IMR-90 (cell line): Measurements from ENCODE around the gene BCAS3. TPM values are rescaled to one million over a fixed set of nuclear protein-coding genes. Genes with fewer than 3 reads are reported as not detected.
A peak's percentile ranks its signal among the peaks of the same experiment; 100 is the strongest.

Experiments
- ATAC-seq: fragments of 200-7000 bp; cut with Tn5 transposase; 2 replicates; pipeline ENCODE4 v1.9.1; 2020; ENCODE audit warnings: low read depth, mild to moderate bottlenecking, moderate library complexity
- BruUV-seq: library from RNA; stranded (reverse); fragments of 400-500 nt; replicated peaks from 2 replicates; lab custom pipeline; 2021; lab: Mats Ljungman, UMichigan
- CTCF ChIA-PET: fragments of 300-600 bp; formaldehyde crosslinking; extraction: SDS; loops from one replicate; lab custom pipeline; 2021; ENCODE audit warnings: antibody characterized with exemption; lab: Yijun Ruan, JAX
- POLR2A ChIA-PET: fragments of 300-600 bp; sonication (Branson Sonifier 250); formaldehyde crosslinking; loops from one replicate; lab custom pipeline; 2022; ENCODE audit warnings: antibody characterized with exemption; ENCODE audit not compliant: unreplicated experiment; lab: Charles Lee
- DNase-seq: peaks from one replicate; pipeline ENCODE4 v3.0.0; 2013
- H2AFZ ChIP-seq: replicated peaks from 2 replicates; pipeline ENCODE3; 2013; ENCODE audit warnings: low read length, mild to moderate bottlenecking; ENCODE audit not compliant: poor library complexity
- H2AK5ac ChIP-seq: 2 replicates; pipeline ENCODE4 v1.6.1; 2013; ENCODE audit warnings: low read depth, low read length, inconsistent platforms
- H2AK9ac ChIP-seq: replicated peaks from 2 replicates; pipeline ENCODE3; 2013; ENCODE audit warnings: mild to moderate bottlenecking, low read depth, low read length, moderate library complexity; ENCODE audit not compliant: poor library complexity
- H2BK120ac ChIP-seq: 2 replicates; pipeline ENCODE4 v1.6.1; 2013; ENCODE audit warnings: low read depth, low read length, inconsistent platforms
- H2BK15ac ChIP-seq: 3 replicates; pipeline ENCODE4 v1.6.1; 2013; ENCODE audit warnings: low read depth, low read length, inconsistent platforms
- H2BK20ac ChIP-seq: 2 replicates; pipeline ENCODE4 v1.6.1; 2013; ENCODE audit warnings: low read depth, mild to moderate bottlenecking, inconsistent platforms, low read length, moderate library complexity
- H2BK5ac ChIP-seq: 2 replicates; pipeline ENCODE4 v1.6.1; 2013; ENCODE audit warnings: mild to moderate bottlenecking, low read depth, low read length, inconsistent platforms; ENCODE audit not compliant: poor library complexity, severe bottlenecking
- H3K14ac ChIP-seq: replicated peaks from 2 replicates; pipeline ENCODE4 v1.6.1; 2013; ENCODE audit warnings: low read depth, low read length, inconsistent platforms
- H3K18ac ChIP-seq: 2 replicates; pipeline ENCODE4 v1.6.1; 2013; ENCODE audit warnings: low read depth, low read length, control low read depth
- H3K23ac ChIP-seq: 2 replicates; pipeline ENCODE4 v1.6.1; 2013; ENCODE audit warnings: low read depth, low read length, inconsistent platforms
- H3K27ac ChIP-seq: 2 replicates; pipeline ENCODE4 v1.5.1; 2013; ENCODE audit warnings: mild to moderate bottlenecking, control low read depth, low read length; ENCODE audit not compliant: insufficient read depth
- H3K27me3 ChIP-seq: 2 replicates; pipeline ENCODE4 v1.6.1; 2013; ENCODE audit warnings: low read length; ENCODE audit not compliant: control insufficient read depth, insufficient read depth
- H3K36me3 ChIP-seq: 2 replicates; pipeline ENCODE4 v1.6.1; 2013; ENCODE audit warnings: low read length, mixed read lengths; ENCODE audit not compliant: control insufficient read depth, insufficient read depth
- H3K4ac ChIP-seq: 2 replicates; pipeline ENCODE4 v1.6.1; 2013; ENCODE audit warnings: low read depth, low read length, inconsistent platforms
- H3K4me1 ChIP-seq: 2 replicates; pipeline ENCODE4 v1.6.1; 2013; ENCODE audit warnings: low read length, mixed read lengths; ENCODE audit not compliant: control insufficient read depth, insufficient read depth
- H3K4me2 ChIP-seq: 2 replicates; pipeline ENCODE4 v1.6.1; 2013; ENCODE audit warnings: low read depth, mild to moderate bottlenecking, control low read depth, low read length, moderate library complexity
- H3K4me3 ChIP-seq: 2 replicates; pipeline ENCODE4 v1.5.1; 2013; ENCODE audit warnings: low read depth, mild to moderate bottlenecking, control low read depth, low read length, moderate library complexity; ENCODE audit not compliant: insufficient read depth
- H3K56ac ChIP-seq: 2 replicates; pipeline ENCODE4 v1.6.1; 2013; ENCODE audit warnings: low read length, inconsistent platforms; ENCODE audit not compliant: insufficient read depth; ENCODE audit errors: extremely low read depth
- H3K79me1 ChIP-seq, 2 experiments: 2 replicates each; pipeline ENCODE4 v1.6.1; 2013; ENCODE audit warnings: low read length in 2 of 2, inconsistent platforms in 1 of 2, low read depth in 1 of 2
- H3K9ac ChIP-seq: 2 replicates; pipeline ENCODE4 v1.6.1; 2013; ENCODE audit warnings: low read depth, low read length, control low read depth
- H3K9me1 ChIP-seq: 2 replicates; pipeline ENCODE4 v1.6.1; 2013; ENCODE audit warnings: low read length, inconsistent platforms; ENCODE audit not compliant: insufficient read depth
- H3K9me3 ChIP-seq: 2 replicates; pipeline ENCODE4 v1.6.1; 2013; ENCODE audit warnings: low read length; ENCODE audit not compliant: control insufficient read depth, insufficient read depth
- H4K20me1 ChIP-seq: 2 replicates; pipeline ENCODE4 v1.6.1; 2013; ENCODE audit warnings: low read length, inconsistent platforms; ENCODE audit not compliant: insufficient read depth
- H4K5ac ChIP-seq: 2 replicates; pipeline ENCODE4 v1.6.1; 2013; ENCODE audit warnings: mild to moderate bottlenecking, low read depth, low read length, control low read depth
- H4K8ac ChIP-seq, 2 experiments: 2 replicates each; pipeline ENCODE4 v1.6.1; 2013; ENCODE audit warnings: low read depth in 2 of 2, low read length in 2 of 2, control low read depth in 1 of 2, inconsistent platforms in 1 of 2
- H4K91ac ChIP-seq: 2 replicates; pipeline ENCODE4 v1.6.1; 2013; ENCODE audit warnings: low read depth, low read length, inconsistent platforms; ENCODE audit not compliant: insufficient read depth
- BHLHE40 ChIP-seq: fragments of 150-350 bp; IDR thresholded peaks from 2 replicates; pipeline ENCODE4 v1.6.1; 2016; ENCODE audit warnings: mild to moderate bottlenecking, low read depth, low read length
- CEBPB ChIP-seq: IDR thresholded peaks from 2 replicates; pipeline ENCODE4 v1.6.1; 2012; ENCODE audit warnings: low read depth, low read length, improper control_type of control experiment
- CHD1 ChIP-seq: IDR thresholded peaks from 2 replicates; pipeline ENCODE4 v1.6.1; 2012; ENCODE audit warnings: low read depth, low read length, improper control_type of control experiment
- CTCF ChIP-seq: conservative IDR thresholded peaks from 2 replicates; pipeline ENCODE4 v1.5.1; 2012; ENCODE audit warnings: mild to moderate bottlenecking, low read depth, low read length, improper control_type of control experiment
- ELK1 ChIP-seq: fragments of 150-350 bp; IDR thresholded peaks from 2 replicates; pipeline ENCODE4 v1.6.1; 2016; ENCODE audit warnings: low read depth, mild to moderate bottlenecking, low read length, moderate library complexity, borderline replicate concordance
- FOS ChIP-seq: fragments of 150-350 bp; IDR thresholded peaks from 2 replicates; pipeline ENCODE4 v1.6.1; 2016; ENCODE audit warnings: low read depth, low read length
- MAFK ChIP-seq: IDR thresholded peaks from 2 replicates; pipeline ENCODE4 v1.6.1; 2012; ENCODE audit warnings: low read depth, low read length, improper control_type of control experiment
- MAZ ChIP-seq: IDR thresholded peaks from 2 replicates; pipeline ENCODE4 v1.6.1; 2012; ENCODE audit warnings: low read depth, mild to moderate bottlenecking, low read length, improper control_type of control experiment, moderate library complexity, borderline replicate concordance
- MXI1 ChIP-seq: IDR thresholded peaks from 2 replicates; pipeline ENCODE4 v1.6.1; 2012; ENCODE audit warnings: low read depth, mild to moderate bottlenecking, low read length, moderate library complexity, borderline replicate concordance
- NFE2L2 ChIP-seq: fragments of 150-350 bp; IDR thresholded peaks from 2 replicates; pipeline ENCODE4 v1.6.1; 2016; ENCODE audit warnings: low read depth, mild to moderate bottlenecking, low read length
- POLR2A ChIP-seq: IDR thresholded peaks from 2 replicates; pipeline ENCODE4 v1.6.1; 2012; ENCODE audit warnings: mild to moderate bottlenecking, low read depth, low read length
- RAD21 ChIP-seq: IDR thresholded peaks from 2 replicates; pipeline ENCODE4 v1.6.1; 2012; ENCODE audit warnings: low read length, improper control_type of control experiment
- RCOR1 ChIP-seq: IDR thresholded peaks from 2 replicates; pipeline ENCODE4 v1.6.1; 2012; ENCODE audit warnings: mild to moderate bottlenecking, low read length, improper control_type of control experiment; ENCODE audit not compliant: insufficient replicate concordance
- RFX5 ChIP-seq: IDR thresholded peaks from 2 replicates; pipeline ENCODE4 v1.8.0; 2012; ENCODE audit warnings: low read depth, mild to moderate bottlenecking, low read length, moderate library complexity
- SMC3 ChIP-seq: fragments of 150-350 bp; IDR thresholded peaks from 2 replicates; pipeline ENCODE4 v1.6.1; 2016; ENCODE audit warnings: low read depth, mild to moderate bottlenecking, antibody characterized with exemption, low read length, moderate library complexity
- USF2 ChIP-seq: fragments of 150-350 bp; IDR thresholded peaks from 2 replicates; pipeline ENCODE4 v1.6.1; 2017; ENCODE audit warnings: mild to moderate bottlenecking, antibody characterized with exemption, low read length, low read depth
- WGBS, 2 experiments: methylation state at CpG; one replicate each; pipeline versions ENCODE4 v1.1.5 to v1.1.7; 2013; ENCODE audit warnings: missing lambda C conversion rate in 2 of 2; ENCODE audit not compliant: insufficient read length in 1 of 2; ENCODE audit errors: extremely low coverage in 2 of 2; 5-methylcytosine and 5-hydroxymethylcytosine counted together
- dilution Hi-C: fragments of 300-500 bp; cut with HindIII; formaldehyde crosslinking; loops from one replicate; pipeline ENCODE4 v1.14.3; 2018; ENCODE audit warnings: low sequenced_read_pairs; ENCODE audit not compliant: unreplicated experiment
- in situ Hi-C: fragments of 300-500 bp; cut with MboI; formaldehyde crosslinking; loops from 3 replicates; pipeline ENCODE4 v1.14.3; 2019; ENCODE audit warnings: low sequenced_read_pairs, inconsistent platforms, mixed read lengths
- intact Hi-C: fragments of 100-400 bp; cut with micrococcal nuclease; formaldehyde crosslinking; loops from 2 replicates; pipeline ENCODE4 v1.10.0; 2022
- polyA plus RNA-seq, 3 experiments: library from polyadenylated mRNA; depleted of rRNA; stranded (reverse); fragments of >200 nt; gene quantifications; 2 replicates each; pipeline ENCODE4 v1.2.3, GENCODE V29; 2012; ENCODE audit warnings: low replicate concordance in 1 of 3
- total RNA-seq: library from RNA; depleted of rRNA; stranded (reverse); fragments of >200 nt; gene quantifications from 2 replicates; pipeline ENCODE4 v1.2.3, GENCODE V29; 2012

BCAS3 gene
- total and polyA plus RNA-seq, 2 of the 4 experiments (the other 2 are of a cell fraction) = 6.3 to 27.1 TPM

DNA sequence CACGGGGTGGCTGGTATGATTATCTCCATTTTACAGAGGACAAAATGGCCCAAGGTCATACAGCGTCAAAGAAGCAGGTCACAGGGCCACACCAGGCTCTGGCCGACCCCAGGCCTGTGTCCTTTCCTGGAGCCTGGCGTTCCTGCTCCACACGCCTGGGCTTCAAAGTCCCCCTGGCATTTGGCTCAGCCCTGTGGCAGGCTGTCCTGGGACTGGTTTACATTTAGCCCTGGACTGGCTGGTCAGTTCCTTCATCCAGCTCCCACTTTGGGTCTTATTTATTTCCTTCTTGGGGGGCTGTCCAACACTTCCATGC lies 737.2 kb downstream of the BCAS3 start:
- H3K27ac ChIP-seq = no peak overlapping the region
- H2BK120ac ChIP-seq = no peak overlapping the region
- in situ Hi-C loops = no loop called here
- no peak overlapping the region for H4K5ac ChIP-seq
- dilution Hi-C loops = no loop called here
- H4K8ac ChIP-seq = peak overlapping the region in 1 of 2 experiments; percentile 19; a peak in 1 of 4 replicates
- no peak overlapping the region for H3K56ac ChIP-seq
- ChIA-PET CTCF (no interaction called here), POLR2A (interaction anchor here (0.6 kb wide), 1 partner anchor 166 kb away, joined by 14 read pairs; no protein-coding TSS in a partner anchor)
- H3K79me1 ChIP-seq = peaks cover 9 to 44% of the 10 kb centered on the region in 2 experiments; a peak in 3 of 4 replicates
- no peaks in the 10 kb centered on the region; the same call in 1 of the 2 replicates for H3K9me1 ChIP-seq
- no peaks in the 10 kb centered on the region for H3K36me3 ChIP-seq
- H3K9ac ChIP-seq = no peak overlapping the region
- no peak for DNase-seq
- no peak for ATAC-seq
- H3K4me2 ChIP-seq = no peak overlapping the region
- H3K27me3 ChIP-seq = peaks cover 3% of the 10 kb centered on the region; the same call in 1 of the 2 replicates
- no peak overlapping the region for H2BK15ac ChIP-seq
- no peak overlapping the region for H2BK20ac ChIP-seq
- WGBS, 2 experiments = 69% methylated on average over 5 of the region's 5 CpGs; no CpG with 5 or more reads in 1 of the 2 experiments
- H2BK5ac ChIP-seq = no peak overlapping the region
- H4K20me1 ChIP-seq = peaks cover 5% of the 10 kb centered on the region; the same call in 1 of the 2 replicates
- 0 out of 2 replicates have a peak overlapping the region, but pooled peaks have one; percentile 11 for H3K23ac ChIP-seq
- H3K4me1 ChIP-seq = peaks cover 26% of the 10 kb centered on the region
- peak overlapping the region; percentile 13; the same call in 1 of the 2 replicates for H2AK5ac ChIP-seq
- peak overlapping the region; percentile 31 for H2AK9ac ChIP-seq
- H4K91ac ChIP-seq = no peak overlapping the region
- no peak overlapping the region for H3K4me3 ChIP-seq
- H3K14ac ChIP-seq = no peak overlapping the region
- no TSS peak for BruUV-seq
- intact Hi-C loops = loop anchor here (5.0 kb wide), 1 partner anchor 652 kb away; the partner anchor contains the start of gene MED13
- no peak overlapping the region for H2AFZ ChIP-seq
- H3K4ac ChIP-seq = peak overlapping the region; percentile 12; the same call in 1 of the 2 replicates
- no peak overlapping the region for H3K18ac ChIP-seq
- H3K9me3 ChIP-seq = no peaks in the 10 kb centered on the region
- TF ChIP-seq CTCF = no peak
- TF ChIP-seq RCOR1 = no peak
- TF ChIP-seq FOS = no peak
- no peak for TF ChIP-seq POLR2A
- TF ChIP-seq MAFK = no peak
- no peak for TF ChIP-seq SMC3
- TF ChIP-seq NFE2L2 = no peak
- TF ChIP-seq CHD1 = no peak
- no peak for TF ChIP-seq CEBPB
- TF ChIP-seq BHLHE40 = no peak
- TF ChIP-seq ELK1 = no peak
- no peak for TF ChIP-seq RFX5
- TF ChIP-seq USF2 = no peak
- TF ChIP-seq MAZ = no peak
- no peak for TF ChIP-seq MXI1
- no peak for TF ChIP-seq RAD21
